ENCODE data around the gene STOML3.
"Not testable (repeated sequence)": the region's sequence is repeated elsewhere in the genome, so short reads cannot be mapped to it uniquely, and the experiment has no call there.

The STOML3 gene, protein sequence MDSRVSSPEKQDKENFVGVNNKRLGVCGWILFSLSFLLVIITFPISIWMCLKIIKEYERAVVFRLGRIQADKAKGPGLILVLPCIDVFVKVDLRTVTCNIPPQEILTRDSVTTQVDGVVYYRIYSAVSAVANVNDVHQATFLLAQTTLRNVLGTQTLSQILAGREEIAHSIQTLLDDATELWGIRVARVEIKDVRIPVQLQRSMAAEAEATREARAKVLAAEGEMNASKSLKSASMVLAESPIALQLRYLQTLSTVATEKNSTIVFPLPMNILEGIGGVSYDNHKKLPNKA

DNA sequence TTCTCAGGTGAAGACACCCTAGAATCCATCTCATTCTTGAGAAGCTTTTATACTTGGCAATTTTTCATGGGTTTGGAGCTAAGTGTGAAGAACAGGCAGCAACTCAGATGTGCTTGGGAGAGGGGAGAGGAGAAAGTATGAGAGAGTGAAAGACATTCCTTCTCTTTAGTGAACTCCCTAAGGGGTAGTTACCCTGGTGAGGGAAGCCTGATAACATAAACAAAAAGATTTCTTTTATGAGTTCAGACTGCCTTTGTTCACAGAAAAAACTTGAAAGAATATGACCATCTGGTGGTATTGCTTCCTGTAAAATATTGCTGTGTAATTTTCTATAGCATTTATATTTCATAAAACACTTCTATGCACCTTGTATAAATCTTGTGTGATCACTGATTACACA lies at the start of gene STOML3:
Gene STOML3 (minus strand): TSS at position 139 of the 400 bp plus-strand sequence. CDS start 110 bp downstream, at position 29.
- DNase-seq, result no peak

DNA sequence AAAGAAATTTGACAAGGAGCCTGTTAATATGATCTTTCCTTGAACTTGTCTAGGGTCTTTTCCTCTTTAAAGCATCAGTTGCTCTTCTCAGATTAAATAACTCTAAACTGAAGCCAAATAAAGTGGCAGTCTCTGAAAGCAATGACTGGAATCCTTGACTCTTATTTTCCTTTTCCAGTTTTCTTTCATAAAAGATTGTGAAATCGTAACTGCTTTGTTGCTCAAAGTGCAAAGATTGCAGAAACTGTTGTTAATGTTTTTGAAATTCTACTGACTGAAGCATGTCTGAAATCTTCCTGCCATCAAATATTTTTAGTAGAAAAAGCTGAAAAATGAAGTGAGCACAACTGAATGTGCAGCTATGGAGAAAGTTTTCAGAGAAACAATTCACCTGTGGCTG lies 49.6 kb upstream of the STOML3 start:
- DNase-seq, result no peak

DNA sequence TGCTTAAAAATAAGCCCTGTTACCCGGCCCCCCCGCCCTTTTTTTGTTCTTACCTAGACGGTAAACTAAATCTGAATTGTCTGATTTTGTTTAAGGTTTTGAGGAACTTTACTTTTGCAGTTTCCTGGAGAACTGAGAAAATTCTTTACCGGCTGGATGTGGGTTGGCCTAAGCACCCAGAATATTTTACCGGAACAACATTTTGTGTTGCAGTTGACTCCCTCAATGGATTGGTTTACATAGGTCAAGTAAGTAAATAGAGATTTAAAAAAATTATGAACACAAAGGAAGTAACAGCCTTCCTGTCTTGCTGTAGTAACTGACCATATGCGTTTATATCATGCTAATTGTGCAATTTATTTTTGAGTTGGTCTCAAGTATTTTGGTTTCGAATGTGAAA lies 48.4 kb upstream of the STOML3 start:
- DNase-seq, result no peak

DNA sequence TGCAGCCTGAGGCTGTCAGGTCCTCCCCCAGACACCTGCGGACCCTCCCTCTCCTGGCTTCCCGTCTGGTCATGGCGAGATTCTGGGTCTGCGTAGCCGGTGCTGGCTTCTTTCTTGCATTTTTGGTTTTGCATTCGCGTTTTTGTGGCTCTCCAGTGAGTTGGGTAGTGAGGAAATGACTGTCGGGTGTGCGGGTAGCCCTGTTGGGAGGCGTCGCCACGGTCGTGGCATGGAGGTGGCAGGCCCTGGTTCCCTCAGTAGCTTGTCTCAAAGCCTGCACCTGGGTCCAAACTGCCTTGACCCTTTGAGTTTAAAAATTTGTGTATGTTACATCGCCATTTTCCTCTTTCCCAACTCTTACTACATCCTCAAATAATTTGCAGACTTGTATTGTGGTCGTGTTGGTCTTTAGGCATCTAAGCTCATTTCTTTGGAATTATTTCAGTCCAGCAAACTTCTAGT lies 48.0 kb upstream of the STOML3 start:
- DNase-seq, result peak; percentile 78

DNA sequence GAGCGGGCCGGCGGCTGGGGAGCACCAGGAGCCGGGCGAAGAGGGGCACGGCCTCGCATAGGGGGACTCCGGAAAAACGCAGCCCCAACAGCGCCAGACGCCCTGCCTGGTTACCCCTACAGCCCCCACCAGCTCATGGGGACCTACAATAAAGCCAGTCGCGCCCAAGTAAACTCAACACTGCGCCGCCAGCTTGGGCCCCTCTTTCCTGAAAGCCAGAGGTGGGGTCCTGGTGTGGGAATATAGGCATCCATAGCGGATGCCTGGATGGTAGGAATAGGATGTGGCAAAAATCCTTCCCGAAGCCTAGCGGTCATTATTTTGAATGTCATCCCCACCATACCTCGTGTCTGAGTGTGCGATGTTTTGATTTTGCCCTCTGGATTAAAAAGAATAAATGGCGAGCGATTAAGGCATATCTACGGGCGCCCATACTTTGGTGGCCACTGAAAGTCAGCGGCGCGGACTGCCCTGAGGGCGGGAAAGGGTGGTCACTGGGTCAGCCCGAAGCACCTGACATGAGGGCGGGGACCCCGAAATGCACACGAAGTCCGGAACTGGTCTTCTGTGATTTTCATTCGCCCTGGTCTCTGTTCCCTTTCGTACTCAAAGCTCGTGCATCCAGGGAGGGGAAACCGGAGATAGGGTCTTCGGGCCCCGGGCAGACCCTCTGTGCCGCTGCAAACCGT lies 47.4 kb upstream of the STOML3 start, which contains the start of the genes NHLRC3 and PROSER1:
Gene NHLRC3 (plus strand): TSS at position 577 of the 689 bp plus-strand sequence. CDS start 184 bp downstream, outside the sequence.
Gene PROSER1 (minus strand): TSS at position 210 of the 689 bp plus-strand sequence. CDS start 847 bp downstream, outside the sequence.
- peak; percentile 88 for DNase-seq

DNA sequence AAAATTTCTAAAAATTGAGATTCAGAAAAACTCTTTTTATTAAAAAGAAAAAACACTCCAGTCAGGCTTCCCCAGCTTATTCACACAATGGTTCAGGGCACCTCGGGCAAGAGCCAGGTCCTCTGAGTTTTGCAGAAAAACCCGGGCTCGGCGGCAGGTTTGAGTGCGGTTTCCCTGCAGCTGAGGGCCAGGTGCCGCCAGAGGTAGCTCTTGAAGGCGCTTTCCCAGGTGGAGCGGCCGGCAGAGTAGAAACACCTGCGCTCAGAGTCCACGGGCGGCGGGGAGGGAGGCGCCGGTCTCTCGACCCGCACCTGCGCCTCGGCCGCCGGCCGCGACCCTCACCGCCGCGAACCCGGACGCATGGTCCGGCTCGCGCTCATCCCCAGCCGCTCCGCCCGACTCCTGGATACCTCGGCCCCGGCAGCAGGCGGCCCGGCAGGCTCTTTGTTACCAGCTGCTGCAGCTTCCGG lies 46.8 kb upstream of the STOML3 start:
- DNase-seq, result no peak

DNA sequence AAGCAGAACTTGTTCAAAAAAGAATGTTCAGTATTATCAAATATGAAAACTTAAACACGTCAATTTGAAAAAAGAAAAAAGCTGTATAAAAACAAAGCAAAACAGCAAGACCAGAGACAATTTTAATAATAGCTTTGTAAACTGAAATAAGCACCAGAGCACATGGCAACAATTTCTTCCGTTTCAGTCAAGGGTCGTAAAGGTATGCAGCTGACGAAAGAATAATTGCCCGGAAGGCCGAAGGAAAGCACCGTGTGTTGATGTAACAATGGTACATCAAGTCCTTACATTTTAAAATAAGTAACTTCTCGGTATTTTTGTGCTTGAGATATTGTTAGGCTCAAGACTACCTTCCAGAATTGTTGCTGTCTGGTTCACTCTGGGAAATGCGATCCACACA lies 45.6 kb upstream of the STOML3 start:
- DNase-seq, result no peak

DNA sequence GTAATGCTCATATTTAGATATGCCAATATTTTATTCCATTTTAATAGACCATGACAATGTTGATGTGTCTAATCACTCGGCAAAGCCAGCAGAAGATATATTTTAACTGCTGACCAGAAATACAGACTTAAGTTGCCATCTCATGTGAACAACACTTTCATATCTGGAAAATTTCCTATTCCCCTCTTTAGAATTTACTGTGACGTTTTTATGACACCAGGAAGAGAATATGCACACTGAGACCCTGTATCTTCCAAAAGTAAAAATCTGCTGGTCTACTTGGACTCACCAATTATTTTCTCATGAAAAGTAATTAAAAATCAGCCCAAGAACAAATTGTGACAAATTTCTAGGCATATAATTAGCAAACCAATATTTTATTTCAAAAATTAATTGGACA lies 45.2 kb upstream of the STOML3 start:
- DNase-seq, result no peak

DNA sequence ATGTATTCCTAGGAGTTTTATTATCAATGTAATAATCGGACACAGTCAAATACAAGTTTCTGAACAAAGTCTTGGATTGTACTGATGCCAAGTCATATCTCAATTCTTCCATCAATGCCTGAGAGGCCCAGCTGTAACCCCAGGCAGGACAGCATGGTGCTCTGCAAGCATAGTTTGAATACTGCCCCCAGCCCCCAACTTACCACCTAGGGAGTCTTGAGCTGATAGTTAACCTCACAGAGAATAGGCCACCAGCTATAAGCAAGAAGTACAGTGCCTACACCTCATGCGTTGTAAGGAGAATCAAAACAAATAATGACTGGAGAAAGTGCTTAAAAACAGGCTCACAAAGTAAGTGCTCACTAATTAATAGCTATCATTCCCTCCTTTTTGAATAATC lies 44.6 kb upstream of the STOML3 start:
- no peak for DNase-seq

DNA sequence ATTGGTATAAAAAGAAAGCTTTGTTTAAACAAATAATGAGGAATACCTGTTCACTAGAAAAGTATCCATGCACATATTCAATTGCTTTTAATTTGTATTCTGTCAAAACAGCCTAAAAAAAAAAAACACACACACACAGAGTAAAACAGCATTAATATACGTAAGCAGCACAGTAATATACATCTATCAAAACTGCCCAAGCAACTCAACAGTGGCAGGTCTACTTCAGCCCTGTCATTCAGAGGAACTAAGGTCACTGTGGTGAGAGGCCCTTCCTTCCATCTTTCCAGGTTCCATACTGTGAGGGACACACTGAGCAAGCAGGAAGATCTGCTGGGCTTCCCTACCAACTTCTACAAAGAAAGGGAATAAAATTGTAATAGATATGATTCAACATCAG lies 43.5 kb upstream of the STOML3 start:
- DNase-seq, result no peak

DNA sequence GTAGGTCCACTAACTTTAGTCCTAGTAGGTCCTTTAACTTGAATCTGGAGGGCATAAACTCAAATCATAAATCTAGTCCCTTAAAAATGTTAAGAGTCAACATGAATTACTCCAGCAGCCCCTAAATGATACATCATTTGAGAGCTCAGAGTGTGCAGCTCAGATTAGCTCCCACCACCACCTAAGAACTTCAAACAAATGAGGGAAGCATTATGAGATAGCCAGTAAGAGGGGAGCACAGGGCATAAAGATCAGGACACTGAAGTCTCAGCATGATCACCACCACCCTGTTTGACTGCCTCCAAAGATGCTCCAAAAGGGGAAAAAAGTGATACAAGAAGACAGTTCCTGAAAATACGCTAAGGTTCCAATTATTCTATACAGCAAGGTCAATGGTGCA lies 41.5 kb upstream of the STOML3 start:
- DNase-seq, result no peak

DNA sequence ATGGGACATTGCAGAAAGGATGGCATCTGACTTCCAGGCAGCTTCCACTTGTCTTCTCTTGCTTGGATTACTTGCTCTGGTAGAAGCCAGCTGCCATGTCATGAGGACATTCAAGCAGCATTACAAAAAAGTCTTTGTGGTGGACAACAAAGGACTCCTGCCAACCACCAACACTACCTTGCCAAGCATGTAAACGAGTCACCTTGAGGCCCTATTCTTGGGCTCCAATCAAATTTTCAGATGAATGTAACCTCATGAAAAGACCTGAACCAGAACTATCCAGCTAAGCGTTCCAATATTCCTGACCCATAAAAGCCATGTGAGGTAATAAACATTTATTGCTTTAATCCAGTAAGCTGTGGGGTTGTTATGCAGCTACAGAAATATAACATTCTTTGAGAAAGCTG lies 34.8 kb upstream of the STOML3 start:
- no peak for DNase-seq

DNA sequence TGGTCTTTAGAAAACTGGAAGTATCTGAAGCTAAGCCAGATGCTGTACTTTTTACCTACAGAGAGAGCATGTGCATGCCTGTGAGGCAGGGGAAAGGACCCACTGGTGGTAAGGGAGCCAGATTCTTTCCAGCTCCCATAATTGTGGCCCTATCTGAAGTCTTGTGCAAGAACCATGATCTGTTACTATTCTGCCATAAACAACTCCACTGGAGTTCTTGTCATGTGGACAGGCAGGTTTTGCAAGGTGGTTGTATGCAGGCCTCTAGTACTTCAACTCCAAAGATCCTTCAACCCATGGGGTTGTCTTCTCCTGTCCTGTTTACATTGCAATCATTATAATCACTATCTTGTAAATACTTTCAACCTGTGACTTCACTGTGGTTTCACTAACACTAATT lies 33.1 kb upstream of the STOML3 start:
- no peak for DNase-seq

DNA sequence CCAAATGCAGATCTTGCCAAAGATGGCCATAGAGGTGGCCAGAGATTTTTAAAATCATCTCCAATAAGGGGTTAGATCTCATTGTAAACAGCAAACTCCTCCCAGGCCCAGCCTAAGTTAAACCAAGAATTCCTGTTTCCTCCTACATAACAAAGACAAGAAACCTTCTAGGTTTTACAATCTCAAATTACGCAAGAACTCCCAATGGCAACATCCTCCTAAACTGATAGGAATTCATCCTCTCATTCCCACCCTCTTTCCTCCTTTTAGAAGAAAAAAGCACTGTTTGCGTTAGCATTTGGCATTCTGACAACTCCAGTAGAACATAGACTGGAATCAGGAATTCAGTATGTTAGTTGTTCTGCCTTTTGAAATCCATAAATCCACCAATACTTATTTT lies 32.7 kb upstream of the STOML3 start:
- no peak for DNase-seq

DNA sequence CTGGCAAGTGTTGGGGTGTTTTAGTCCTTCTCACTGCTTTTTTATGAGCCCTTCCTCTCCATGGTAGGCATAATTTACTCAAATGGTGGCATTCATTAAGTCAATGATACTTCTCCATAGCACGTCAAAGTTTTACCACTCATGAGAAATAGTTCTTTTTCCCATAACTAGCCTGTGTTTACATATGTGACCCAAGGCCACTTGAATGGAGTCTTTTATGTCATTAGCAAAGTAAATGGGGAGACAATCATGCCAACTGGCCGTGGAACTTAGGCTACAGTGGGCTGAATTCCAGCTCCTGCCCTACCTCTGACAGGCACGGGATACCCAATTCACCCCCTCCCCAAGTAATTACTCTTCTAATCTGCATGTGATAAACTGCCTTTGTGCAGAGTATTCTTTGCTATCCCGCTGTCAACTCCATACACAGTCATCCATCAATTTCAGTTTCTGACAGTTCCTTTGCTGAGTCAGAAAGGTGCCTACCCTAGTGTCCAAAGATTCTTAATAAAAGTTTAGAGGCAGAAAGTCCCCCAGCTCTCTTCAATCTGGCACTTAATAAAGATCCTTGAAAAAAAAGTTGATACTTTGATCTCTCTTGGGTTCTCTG lies 30.3 kb upstream of the STOML3 start:
- DNase-seq, result no peak

DNA sequence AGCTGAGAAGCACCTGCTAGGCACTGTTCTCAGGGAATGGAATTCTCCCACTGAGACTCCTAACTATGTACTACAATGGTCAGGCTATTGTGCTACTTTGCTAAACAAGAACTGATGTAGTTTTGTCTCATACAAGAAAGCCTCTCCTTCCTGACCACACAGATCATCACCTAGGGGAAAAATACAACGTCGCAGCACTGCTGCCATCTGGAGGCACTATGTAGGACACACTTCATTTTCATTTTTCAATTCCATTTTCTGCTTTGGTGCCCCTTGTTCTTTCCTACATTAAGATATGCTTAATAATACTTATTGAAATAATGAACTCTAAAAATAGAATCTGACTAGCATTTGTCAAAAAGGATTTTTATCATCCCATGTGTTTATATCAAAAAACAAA lies 26.2 kb upstream of the STOML3 start:
- no peak for DNase-seq

DNA sequence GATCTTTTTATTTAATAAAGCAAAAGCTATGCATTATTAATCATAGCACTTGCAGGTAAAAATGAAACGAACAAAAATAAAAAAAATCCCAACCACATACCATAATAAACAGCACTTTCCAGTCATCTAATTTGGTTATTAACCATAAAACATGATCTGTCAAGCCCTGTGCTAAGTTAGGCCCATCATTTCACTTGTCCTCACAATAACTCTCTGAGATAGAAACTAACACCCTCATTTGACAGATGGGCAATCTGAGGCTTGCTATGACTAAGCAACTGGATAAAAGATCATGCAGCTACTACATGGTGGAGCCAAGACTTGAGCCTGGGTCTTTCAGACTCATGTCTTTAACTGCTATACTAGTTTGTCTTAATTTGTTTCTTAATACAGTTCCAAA lies 25.5 kb upstream of the STOML3 start:
- no peak for DNase-seq

DNA sequence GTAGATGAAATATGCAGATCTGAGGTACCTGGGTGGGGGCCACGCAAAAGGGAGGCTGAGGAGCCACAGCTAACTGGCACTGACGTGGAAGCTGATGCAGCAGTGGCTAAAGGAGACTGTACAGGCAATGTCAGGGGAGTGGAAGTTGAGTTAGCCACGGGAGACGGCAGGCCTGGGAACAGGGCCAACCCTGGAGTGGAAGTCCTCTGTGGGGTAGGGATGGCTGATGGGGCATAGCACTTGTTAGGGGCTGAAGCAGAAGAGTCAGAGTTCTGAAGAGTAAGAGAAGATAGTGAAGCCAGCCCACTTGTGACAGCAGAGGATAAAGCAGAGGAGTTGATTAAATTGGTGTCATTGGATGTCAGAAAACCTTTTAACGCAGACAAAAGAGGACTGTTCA lies 22.8 kb upstream of the STOML3 start:
- DNase-seq, result no peak

DNA sequence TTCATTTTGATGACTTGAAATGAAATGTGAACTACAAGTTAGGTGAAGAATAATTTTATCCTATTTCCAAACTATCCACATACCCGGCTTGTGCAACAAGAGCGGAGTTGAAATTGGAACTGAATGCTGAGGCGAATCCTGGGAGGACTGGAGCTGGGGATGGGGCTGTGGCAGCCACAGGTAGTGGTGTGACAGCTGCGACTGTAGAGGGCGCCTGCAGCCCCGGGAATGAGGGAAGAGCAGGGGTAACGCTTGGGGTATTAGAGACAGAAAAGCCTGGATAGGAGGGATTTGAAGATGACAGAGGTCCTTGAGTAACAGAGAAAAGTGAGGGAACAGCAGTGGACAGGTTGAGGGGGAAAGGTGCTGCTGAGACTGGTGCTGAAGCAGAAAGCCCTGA lies 22.0 kb upstream of the STOML3 start:
- DNase-seq, result no peak

DNA sequence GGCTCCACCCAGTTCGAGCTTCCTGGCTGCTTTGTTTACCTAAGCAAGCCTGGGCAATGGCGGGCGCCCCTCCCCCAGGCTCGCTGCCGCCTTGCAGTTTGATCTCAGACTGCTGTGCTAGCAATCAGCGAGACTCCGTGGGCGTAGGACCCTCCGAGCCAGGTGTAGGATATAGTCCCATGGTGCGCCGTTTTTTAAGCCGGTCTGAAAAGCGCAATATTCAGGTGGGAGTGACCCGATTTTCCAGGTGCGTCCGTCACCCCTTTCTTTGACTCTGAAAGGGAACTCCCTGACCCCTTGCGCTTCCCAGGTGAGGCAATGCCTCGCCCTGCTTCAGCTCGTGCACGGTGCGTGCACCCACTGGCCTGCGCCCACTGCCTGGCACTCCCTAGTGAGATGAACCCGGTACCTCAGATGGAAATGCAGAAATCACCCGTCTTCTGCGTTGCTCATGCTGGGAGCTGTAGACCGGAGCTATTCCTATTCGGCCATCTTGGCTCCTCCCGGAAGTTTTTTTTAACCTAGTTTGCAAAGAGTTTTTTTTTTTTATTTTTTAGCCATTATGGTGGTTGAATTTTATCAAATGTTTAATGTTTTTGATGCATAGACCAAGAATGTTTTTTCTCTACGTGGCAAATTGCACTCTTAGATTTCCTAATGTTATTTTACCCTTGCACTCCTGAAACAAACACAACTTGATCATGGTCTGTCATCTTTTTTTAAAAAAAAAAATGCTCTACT lies 15.9 kb upstream of the STOML3 start:
- DNase-seq, result not testable (repeated sequence)

DNA sequence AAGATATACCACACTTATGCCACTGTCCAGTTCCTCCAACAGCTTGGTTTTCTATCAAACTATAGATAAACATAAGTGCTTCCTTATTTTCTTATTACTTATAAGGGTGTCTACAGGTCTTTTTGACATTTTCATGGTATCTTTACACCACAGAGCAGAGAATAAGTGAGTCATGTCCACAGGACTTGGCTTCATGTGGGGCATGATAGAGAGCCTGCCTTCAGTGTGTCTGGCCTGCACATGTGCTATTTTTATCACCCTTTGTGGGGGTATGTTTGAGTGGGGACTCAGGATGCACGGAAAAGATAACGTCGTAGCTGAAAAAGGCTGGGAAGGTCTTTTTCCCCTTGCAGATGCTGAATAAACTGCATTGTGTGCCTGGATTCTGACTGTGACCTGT lies 8.1 kb upstream of the STOML3 start:
- no peak for DNase-seq

DNA sequence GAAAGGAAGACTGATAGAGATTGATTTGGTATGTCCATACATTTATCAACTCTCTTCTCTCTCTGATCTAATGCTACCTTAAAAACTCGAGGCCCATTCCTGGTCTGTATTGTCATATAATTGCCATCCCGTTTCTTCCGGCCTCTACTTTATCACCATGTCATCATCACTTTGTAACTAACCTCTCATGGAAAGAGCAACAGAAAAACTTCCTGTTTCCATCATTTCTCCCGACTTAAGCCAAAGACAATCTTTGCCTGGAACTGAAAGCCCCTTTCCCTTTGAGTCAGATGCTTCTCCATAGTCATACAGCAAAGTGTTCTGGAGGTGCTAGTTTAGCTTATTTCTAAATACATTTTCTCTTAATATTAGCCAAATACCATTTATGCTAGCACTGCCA lies 2.8 kb upstream of the STOML3 start:
- no peak for DNase-seq

DNA sequence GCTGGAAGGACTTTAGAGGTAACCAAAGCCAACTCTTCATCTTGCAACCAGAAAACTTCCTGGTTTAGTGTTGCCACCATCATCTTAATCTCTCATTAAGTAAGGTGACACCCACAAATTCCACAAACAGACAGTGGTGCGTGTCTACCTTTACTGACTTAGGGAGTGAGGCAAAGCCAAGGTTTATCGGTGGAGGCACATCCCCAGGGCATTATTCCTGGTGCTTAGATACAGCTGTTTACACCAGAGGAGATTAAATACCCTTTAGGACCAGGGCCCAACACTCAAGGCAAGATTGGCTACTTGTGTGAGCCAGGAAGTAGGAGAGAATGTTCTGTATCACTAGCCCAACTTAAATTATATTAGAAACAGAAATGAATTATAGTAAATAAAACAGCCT lies 9.5 kb downstream of the STOML3 start:
- DNase-seq, result no peak
